HL-60/S4 (cell line): ENCODE measurements around the gene PTBP1.
"Not testable (repeated sequence)": the region's sequence is repeated elsewhere in the genome, so short reads cannot be mapped to it uniquely, and the experiment has no call there.

ENCODE experiments used
- in situ Hi-C: fragments of 300-500 bp; cut with MboI; formaldehyde crosslinking; loops from 2 replicates; pipeline ENCODE4 v1.14.3; 2022; ENCODE audit warnings: low sequenced_read_pairs

PTBP1 gene

GRCh38 chr19:807627-808422 is 10.6 kb downstream of the PTBP1 start:
- in situ Hi-C loops: no loop called here

- in situ Hi-C loops: no loop called here
These were observed 11.1 kb downstream of the PTBP1 start for GRCh38 chr19:808423-808775.

DNA sequence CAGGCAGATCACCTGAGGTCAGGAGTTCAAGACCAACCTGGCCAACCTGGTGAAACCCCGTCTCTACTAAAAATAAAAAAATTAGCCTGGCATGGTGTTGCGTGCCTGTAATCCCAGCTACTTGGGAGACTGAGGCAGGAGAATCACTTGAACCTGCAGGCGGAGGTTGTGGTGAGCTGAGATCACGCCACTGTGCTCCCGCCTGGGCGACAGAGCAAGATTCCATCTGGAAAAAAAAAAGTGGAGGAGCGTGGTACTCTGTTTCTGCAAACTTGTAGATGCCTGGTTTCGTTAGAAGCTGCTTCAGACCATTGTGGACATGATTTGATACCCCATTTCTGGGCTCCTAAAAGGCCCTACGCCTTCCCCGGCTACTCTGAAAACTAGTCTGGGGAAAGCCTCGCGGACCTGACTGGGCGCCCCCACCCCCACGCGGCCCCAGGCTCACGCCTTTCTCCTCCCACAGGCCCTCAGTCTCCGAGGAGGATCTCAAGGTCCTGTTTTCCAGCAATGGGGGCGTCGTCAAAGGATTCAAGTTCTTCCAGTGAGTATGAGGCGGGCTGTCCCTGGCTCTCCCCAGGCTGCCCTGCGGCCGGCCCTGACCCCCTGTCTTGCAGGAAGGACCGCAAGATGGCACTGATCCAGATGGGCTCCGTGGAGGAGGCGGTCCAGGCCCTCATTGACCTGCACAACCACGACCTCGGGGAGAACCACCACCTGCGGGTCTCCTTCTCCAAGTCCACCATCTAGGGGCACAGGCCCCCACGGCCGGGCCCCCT is 13.0 kb downstream of the PTBP1 start:
- in situ Hi-C loops: no loop called here

DNA sequence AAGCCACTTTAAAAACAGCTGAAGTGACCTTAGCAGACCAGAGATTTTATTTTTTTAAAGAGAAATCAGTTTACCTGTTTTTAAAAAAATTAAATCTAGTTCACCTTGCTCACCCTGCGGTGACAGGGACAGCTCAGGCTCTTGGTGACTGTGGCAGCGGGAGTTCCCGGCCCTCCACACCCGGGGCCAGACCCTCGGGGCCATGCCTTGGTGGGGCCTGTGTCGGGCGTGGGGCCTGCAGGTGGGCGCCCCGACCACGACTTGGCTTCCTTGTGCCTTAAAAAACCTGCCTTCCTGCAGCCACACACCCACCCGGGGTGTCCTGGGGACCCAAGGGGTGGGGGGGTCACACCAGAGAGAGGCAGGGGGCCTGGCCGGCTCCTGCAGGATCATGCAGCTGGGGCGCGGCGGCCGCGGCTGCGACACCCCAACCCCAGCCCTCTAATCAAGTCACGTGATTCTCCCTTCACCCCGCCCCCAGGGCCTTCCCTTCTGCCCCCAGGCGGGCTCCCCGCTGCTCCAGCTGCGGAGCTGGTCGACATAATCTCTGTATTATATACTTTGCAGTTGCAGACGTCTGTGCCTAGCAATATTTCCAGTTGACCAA is 13.7 kb downstream of the PTBP1 start:
- in situ Hi-C loops: no loop called here

GRCh38 chr19:811506-812048 is 14.3 kb downstream of the PTBP1 start:
- in situ Hi-C loops: no loop called here

DNA sequence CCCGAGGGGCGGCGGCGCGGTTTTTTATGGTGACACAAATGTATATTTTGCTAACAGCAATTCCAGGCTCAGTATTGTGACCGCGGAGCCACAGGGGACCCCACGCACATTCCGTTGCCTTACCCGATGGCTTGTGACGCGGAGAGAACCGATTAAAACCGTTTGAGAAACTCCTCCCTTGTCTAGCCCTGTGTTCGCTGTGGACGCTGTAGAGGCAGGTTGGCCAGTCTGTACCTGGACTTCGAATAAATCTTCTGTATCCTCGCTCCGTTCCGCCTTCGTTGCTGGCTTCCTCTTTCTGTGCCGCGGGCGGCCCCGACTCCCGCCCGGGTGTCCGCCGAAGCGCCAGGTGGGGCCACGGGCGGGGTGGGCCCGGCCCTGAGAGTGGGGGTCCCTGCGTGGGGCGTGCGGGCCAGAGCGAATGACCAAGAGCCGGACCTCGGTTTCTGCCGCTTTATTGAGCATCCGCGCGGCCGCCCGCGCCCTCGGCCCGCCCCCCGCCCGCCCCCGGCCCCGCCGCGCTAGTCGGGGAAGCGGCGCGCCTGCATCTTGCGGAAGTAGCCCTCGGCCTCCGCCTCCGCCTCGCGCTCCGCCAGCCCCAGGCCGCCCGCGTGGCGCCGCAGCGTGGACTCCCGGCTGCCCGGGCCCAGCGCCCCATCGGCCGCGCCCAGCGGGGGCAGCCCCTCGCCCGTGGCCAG is 14.9 kb downstream of the PTBP1 start:
- in situ Hi-C loops: no loop called here

DNA sequence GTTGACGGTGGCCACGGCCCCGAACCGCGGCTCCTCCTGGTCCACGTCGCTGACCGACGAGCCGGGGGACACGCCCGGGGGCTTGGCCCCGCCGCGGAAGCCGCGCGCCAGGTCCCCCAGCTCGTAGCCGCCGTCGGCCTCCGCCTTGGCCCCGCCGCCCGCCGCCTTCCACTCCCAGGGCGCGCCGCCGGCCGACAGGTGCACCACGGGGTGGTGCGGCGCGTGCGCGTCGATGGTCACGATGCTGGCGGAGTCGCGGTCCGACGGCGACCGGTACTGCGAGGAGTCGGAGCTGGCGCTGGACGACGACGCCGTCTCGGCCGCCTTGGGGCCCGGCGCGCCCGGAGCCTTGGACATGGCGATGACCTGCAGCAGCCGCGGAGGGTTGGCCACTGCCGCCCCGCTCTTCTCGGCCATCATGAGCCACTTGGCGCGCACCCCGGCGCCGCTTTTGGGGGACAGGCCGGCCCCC is 15.5 kb downstream of the PTBP1 start:
- in situ Hi-C loops: no loop called here

DNA sequence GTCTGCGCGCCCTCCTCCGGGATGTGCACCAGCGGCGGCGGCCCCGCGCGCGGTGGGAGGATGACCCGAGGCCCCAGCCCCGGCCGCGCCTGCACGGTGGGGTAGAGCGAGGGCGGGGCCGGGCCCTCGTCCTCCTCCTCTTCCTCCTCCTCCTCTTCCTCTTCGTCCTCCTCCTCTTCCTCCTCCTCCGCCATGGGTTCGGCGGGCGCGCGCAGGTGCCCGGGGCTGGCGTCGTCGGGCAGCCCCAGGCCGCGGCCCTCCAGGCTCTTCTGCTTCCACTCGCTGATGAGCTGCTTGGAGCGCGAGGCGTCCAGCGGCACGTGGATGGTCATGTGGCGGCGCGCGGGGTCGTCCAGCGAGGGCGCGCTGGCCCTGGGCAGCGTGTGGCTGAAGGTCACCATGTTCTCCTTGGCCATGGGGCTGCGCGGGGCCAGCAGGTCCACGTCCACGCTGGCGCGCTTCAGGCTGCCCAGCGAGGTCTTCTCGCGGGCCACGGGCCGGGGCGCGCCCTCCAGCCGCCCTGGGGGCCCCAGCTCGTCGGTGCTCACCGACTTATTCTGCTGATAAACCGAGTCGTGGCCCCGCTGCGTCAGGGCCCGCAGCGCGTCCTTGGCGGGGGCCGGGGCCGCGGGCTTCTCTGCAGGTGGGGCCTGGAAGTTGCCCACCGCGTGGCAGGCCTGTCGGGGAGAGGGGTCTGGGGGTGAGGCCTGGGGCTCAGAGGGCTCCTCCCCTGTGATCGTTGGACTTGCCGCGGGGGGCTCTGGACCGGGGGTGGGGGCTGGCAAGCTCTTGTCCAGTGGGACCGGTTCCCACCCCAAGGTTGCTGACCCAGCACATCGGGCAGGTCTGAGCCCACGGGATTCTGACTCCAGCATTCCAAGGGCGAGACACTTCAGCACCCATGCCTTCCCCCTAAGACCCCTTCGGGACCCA is 16.2 kb downstream of the PTBP1 start:
- in situ Hi-C loops: no loop called here

- in situ Hi-C loops: no loop called here
These were observed 17.2 kb downstream of the PTBP1 start for GRCh38 chr19:814152-815078.

- in situ Hi-C loops: no loop called here
These were observed 18.0 kb downstream of the PTBP1 start for GRCh38 chr19:815079-815774.

DNA sequence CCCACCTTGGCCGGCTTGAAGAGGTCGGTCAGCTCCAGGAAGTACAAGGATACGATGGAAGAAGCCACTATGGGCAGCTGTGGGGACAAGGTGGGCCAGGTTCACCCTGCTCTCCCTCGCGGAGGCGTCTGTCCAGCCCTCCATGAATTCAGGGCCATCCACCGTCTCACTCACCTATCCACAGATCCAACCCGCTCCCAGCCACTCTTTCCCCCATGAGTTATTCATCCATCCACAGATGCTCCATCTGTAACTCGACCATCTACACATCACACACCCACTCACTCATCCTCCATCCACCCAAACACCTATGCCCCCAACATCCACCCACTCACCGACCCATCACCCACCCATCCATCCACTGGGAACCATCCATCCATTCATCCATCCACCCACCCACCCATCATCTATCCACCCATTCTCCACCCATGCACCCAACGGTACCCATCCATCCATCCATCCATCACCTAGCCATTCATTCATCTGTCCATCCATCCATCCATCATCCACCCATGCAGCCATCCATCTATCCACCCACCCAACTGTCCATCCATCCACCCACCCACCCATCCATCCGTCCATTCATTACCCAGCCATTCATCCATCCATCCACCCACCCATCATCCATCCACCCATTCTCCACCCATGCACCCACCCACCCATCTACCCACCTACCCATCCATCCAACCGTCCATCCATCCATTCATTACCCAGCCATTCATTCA is 18.7 kb downstream of the PTBP1 start:
- in situ Hi-C loops: no loop called here

DNA sequence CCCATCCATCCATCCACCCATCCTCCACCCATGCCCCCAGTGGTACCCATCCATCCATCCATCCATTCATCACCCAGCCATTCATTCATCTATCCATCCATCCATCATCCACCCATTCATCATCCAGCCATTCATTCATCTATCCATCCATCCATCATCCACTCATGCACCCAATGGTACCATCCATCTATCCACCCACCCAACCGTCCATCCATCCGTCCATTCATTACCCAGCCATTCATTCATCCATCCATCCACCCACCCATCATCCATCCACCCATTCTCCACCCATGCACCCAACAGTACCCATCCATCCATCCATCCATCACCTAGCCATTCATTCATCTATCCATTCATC is 19.2 kb downstream of the PTBP1 start:
- in situ Hi-C loops: no loop called here

GRCh38 chr19:820212-820611 is 23.0 kb downstream of the PTBP1 start:
- in situ Hi-C loops: not testable (repeated sequence)

DNA sequence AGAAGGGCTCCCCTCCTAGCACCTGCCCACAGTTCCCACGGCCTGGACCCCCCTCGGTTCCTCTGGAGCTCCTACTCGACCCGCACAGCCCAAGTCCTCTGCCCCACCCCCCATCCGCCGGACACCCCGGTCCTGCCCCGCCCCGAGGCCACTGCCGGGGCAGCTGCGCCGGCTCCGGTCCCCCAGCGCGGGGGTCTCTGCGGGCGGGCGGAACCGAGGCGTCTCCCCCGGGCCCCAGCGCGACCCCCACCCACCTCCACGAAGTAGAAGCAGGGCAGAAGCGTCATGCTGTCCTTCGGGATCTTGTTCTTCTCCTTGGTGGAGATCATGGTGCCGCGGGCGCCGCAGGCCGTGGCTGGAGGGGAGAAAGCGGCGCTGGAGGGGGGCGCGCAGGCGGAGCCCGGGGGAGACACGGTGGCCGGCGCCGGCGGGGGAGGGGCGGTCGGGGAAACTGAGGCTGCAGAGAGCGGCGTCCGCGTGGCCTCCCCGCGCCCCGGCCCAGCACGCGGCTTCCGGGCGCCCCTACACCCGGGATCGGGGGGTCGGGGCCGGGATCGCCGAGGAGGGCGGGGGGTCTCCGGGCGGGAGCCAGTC is 24.1 kb downstream of the PTBP1 start:
- in situ Hi-C loops: no loop called here

DNA sequence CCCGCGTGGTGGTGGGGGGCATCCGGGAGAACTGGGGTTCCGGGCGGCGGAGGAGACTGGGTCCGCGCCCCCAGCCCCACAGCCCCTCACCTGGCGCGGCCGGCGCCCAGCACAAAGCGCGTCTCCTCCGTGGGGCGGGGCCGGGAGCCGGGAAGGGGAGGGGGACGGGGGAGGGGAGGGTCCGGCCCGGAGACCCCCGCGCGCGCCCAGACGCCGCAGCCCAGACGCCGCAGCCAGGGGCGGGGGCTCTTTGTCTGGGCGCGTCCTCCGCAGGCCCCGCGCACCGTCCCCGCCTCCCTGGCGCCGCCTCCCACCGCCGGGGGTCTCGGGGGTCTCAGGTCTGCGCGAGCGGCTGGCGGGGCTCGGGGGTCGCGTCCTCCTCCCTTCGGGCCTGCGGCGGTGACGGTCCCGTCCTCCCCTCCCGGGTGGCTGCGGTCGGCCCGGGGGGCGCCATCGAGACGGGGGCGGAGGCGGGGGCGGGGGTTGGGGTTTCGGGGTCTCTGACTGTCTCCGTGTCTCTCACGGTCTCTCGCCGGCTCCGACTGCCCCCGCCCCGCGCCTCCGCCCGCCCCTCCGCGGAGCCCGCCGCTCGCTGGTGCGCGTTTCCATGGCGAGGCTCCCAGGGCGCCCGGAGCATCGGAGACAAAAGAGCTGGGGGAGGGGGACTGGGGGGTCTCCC is 24.7 kb downstream of the PTBP1 start, which contains the start of gene PLPPR3:
Gene PLPPR3 (minus strand): TSS at position 131 of the 679 bp plus-strand sequence. CDS start 396 bp downstream, outside the sequence.
- in situ Hi-C loops: no loop called here

- in situ Hi-C loops: no loop called here
These were observed 26.4 kb downstream of the PTBP1 start for GRCh38 chr19:823565-824121.
